Vagina (tissue), 2 donors: Measurements from ENCODE around the gene ZCCHC3. TPM values are rescaled to one million over a fixed set of nuclear protein-coding genes. Genes with fewer than 3 reads are reported as not detected.

Experiments used
- DNase-seq, 2 donors: peaks; one replicate each; pipeline ENCODE4 v3.0.0-alpha.2; 2017; ENCODE audit errors: extremely low spot score in 2 of 2
- H3K27ac ChIP-seq: fragments of 200-600 bp; sonication (generic); one replicate; pipeline ENCODE4 v1.5.1; 2019
- H3K27me3 ChIP-seq: fragments of 200-600 bp; sonication (generic); one replicate; pipeline ENCODE4 v1.5.1; 2019
- H3K36me3 ChIP-seq, 2 donors: fragments of 200-600 bp; sonication (generic); one replicate each; pipeline ENCODE4 v1.5.1; 2017 to 2019
- H3K4me1 ChIP-seq: fragments of 200-600 bp; sonication (generic); one replicate; pipeline ENCODE4 v1.5.1; 2019
- H3K4me3 ChIP-seq, 2 donors: fragments of 200-600 bp; sonication (generic); 1 replicate in 1 of 2; 2 replicates in 1 of 2; pipeline ENCODE4 v1.5.1; 2016 to 2019
- H3K9me3 ChIP-seq: fragments of 200-600 bp; sonication (generic); one replicate; pipeline ENCODE4 v1.5.1; 2019
- CTCF ChIP-seq, 3 experiments: fragments of 450-650 bp in 2 of 3; fragments of 200-600 bp in 1 of 3; sonication (generic) in 1 of 3; IDR thresholded peaks; one replicate each; pipeline ENCODE4 v1.5.1; 2017 to 2019; ENCODE audit warnings: antibody characterized with exemption in 3 of 3, mild to moderate bottlenecking in 2 of 3, moderate library complexity in 2 of 3
- POLR2A ChIP-seq, 2 donors: fragments of 450-650 bp; IDR thresholded peaks; one replicate each; pipeline ENCODE4 v1.6.1; 2017; ENCODE audit warnings: antibody characterized with exemption in 2 of 2, mild to moderate bottlenecking in 2 of 2, moderate library complexity in 2 of 2
- POLR2AphosphoS5 ChIP-seq, 2 donors: sonication (generic); formaldehyde crosslinking; IDR thresholded peaks; one replicate each; pipeline ENCODE4 v1.9.0; 2017; ENCODE audit warnings: antibody characterized with exemption in 2 of 2, mild to moderate bottlenecking in 2 of 2, low read depth in 1 of 2; ENCODE audit not compliant: insufficient read depth in 1 of 2
- intact Hi-C: fragments of 100-400 bp; cut with DNase I; formaldehyde crosslinking; loops from one replicate; pipeline ENCODE4 v1.15.1; 2023
- total RNA-seq: library from RNA; depleted of rRNA; stranded (reverse); fragments of >200 nt; gene quantifications from one replicate; pipeline ENCODE4 v1.2.3, GENCODE V29; 2016

ZCCHC3 gene
- total RNA-seq, 1 donor from 2014 or later: 13.8 TPM

GRCh38 chr20:273884-274283, 23.5 kb upstream of the ZCCHC3 start:
- Histone ChIP-seq H3K36me3 (no peaks in the 10 kb centered on the region), H3K9me3 (no peaks in the 10 kb centered on the region), H3K27ac (no peak overlapping the region), H3K4me3 (no peak overlapping the region), H3K4me1 (no peaks in the 10 kb centered on the region), H3K27me3 (no peaks in the 10 kb centered on the region)
- TF ChIP-seq POLR2A (IDR thresholded peaks at IDR 0.05) (no peak), POLR2AphosphoS5 (IDR thresholded peaks at IDR 0.05; ENCODE audit: insufficient read depth in 1 of 2, low read depth in 1 of 2) (no peak), CTCF (IDR thresholded peaks at IDR 0.05) (no peak)
- no peak for DNase-seq
- intact Hi-C loops: loop anchor here (10.0 kb wide), 1 partner anchor 51 kb away; the partner anchor contains the start of gene SOX12

- intact Hi-C loops: loop anchor here (10.0 kb wide), 1 partner anchor 49 kb away; the partner anchor contains the start of gene SOX12
- no peak overlapping the region for H3K27ac ChIP-seq
- H3K9me3 ChIP-seq: no peaks in the 10 kb centered on the region
- H3K36me3 ChIP-seq: no peaks in the 10 kb centered on the region
- no peak overlapping the region for H3K4me3 ChIP-seq
- DNase-seq: peak in 1 of 2 donors; percentile 81
- no peaks in the 10 kb centered on the region for H3K4me1 ChIP-seq
- H3K27me3 ChIP-seq: no peaks in the 10 kb centered on the region
- TF ChIP-seq CTCF (IDR thresholded peaks at IDR 0.05) (no peak), POLR2A (IDR thresholded peaks at IDR 0.05) (no peak), POLR2AphosphoS5 (IDR thresholded peaks at IDR 0.05; ENCODE audit: insufficient read depth in 1 of 2, low read depth in 1 of 2) (no peak)
Observed at GRCh38 chr20:275791-276190, 21.6 kb upstream of the ZCCHC3 start.

- TF ChIP-seq POLR2A (IDR thresholded peaks at IDR 0.05) (no peak), CTCF (IDR thresholded peaks at IDR 0.05) (no peak), POLR2AphosphoS5 (IDR thresholded peaks at IDR 0.05; ENCODE audit: insufficient read depth in 1 of 2, low read depth in 1 of 2) (no peak)
- Histone ChIP-seq H3K9me3 (no peaks in the 10 kb centered on the region), H3K27me3 (no peaks in the 10 kb centered on the region), H3K36me3 (no peaks in the 10 kb centered on the region), H3K27ac (no peak overlapping the region), H3K4me1 (no peaks in the 10 kb centered on the region), H3K4me3 (no peak overlapping the region)
- DNase-seq: peak in 1 of 2 donors; percentile 77
- intact Hi-C loops: loop anchor here (10.0 kb wide), 1 partner anchor 48 kb away; the partner anchor contains the start of gene SOX12
Observed at GRCh38 chr20:276620-277495, 20.5 kb upstream of the ZCCHC3 start.

GRCh38 chr20:277496-277781, 19.9 kb upstream of the ZCCHC3 start:
- Histone ChIP-seq H3K9me3 (no peaks in the 10 kb centered on the region), H3K36me3 (no peaks in the 10 kb centered on the region), H3K27ac (no peak overlapping the region), H3K4me1 (no peaks in the 10 kb centered on the region), H3K27me3 (no peaks in the 10 kb centered on the region), H3K4me3 (no peak overlapping the region)
- intact Hi-C loops: loop anchor here (10.0 kb wide), 1 partner anchor 47 kb away; the partner anchor contains the start of gene SOX12
- no peak for TF ChIP-seq POLR2AphosphoS5 (IDR thresholded peaks at IDR 0.05; ENCODE audit: insufficient read depth in 1 of 2, low read depth in 1 of 2)
- no peak for TF ChIP-seq POLR2A (IDR thresholded peaks at IDR 0.05)
- no peak for TF ChIP-seq CTCF (IDR thresholded peaks at IDR 0.05)
- DNase-seq: no peak

- H3K4me3 ChIP-seq: no peak overlapping the region
- no peak for TF ChIP-seq POLR2A (IDR thresholded peaks at IDR 0.05)
- no peak for TF ChIP-seq CTCF (IDR thresholded peaks at IDR 0.05)
- no peak for TF ChIP-seq POLR2AphosphoS5 (IDR thresholded peaks at IDR 0.05; ENCODE audit: insufficient read depth in 1 of 2, low read depth in 1 of 2)
- no peaks in the 10 kb centered on the region for H3K9me3 ChIP-seq
- DNase-seq: no peak
- H3K27ac ChIP-seq: no peak overlapping the region
- H3K36me3 ChIP-seq: no peaks in the 10 kb centered on the region
- H3K27me3 ChIP-seq: no peaks in the 10 kb centered on the region
- intact Hi-C loops: loop anchor here (10.0 kb wide), 1 partner anchor 47 kb away; the partner anchor contains the start of gene SOX12
- H3K4me1 ChIP-seq: no peaks in the 10 kb centered on the region
Observed at GRCh38 chr20:278181-278580, 19.2 kb upstream of the ZCCHC3 start.
